Fibroblast of lung (primary cell): ENCODE measurements around the gene DTWD2.

Experiments used
- EZH2 ChIP-seq: IDR thresholded peaks from 2 replicates; pipeline ENCODE4 v1.5.1; 2012; ENCODE audit warnings: low read length, control low read depth, mild to moderate bottlenecking; ENCODE audit errors: missing control alignments
- TF ChIP-seq, protein P1 (sequence below), 2 donors: IDR thresholded peaks in 1 of 2; conservative IDR thresholded peaks in 1 of 2; 1 replicate in 1 of 2; 2 replicates in 1 of 2; pipeline ENCODE4 v1.5.1; 2011 to 2012; ENCODE audit warnings: low read length in 2 of 2, control low read depth in 1 of 2, inconsistent platforms in 1 of 2, low read depth in 1 of 2, mild to moderate bottlenecking in 1 of 2

- TF ChIP-seq, protein P1, sequence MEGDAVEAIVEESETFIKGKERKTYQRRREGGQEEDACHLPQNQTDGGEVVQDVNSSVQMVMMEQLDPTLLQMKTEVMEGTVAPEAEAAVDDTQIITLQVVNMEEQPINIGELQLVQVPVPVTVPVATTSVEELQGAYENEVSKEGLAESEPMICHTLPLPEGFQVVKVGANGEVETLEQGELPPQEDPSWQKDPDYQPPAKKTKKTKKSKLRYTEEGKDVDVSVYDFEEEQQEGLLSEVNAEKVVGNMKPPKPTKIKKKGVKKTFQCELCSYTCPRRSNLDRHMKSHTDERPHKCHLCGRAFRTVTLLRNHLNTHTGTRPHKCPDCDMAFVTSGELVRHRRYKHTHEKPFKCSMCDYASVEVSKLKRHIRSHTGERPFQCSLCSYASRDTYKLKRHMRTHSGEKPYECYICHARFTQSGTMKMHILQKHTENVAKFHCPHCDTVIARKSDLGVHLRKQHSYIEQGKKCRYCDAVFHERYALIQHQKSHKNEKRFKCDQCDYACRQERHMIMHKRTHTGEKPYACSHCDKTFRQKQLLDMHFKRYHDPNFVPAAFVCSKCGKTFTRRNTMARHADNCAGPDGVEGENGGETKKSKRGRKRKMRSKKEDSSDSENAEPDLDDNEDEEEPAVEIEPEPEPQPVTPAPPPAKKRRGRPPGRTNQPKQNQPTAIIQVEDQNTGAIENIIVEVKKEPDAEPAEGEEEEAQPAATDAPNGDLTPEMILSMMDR (conservative IDR thresholded peaks at IDR 0.05 in 1 of 2, IDR thresholded peaks at IDR 0.05 in 1 of 2; ENCODE audit: low read depth in 1 of 2, low read length in 2 of 2): no peak
- TF ChIP-seq EZH2: no peak
Measured at GRCh38 chr5:118825226-118825625, 163.1 kb downstream of the DTWD2 start.
